ENCODE results near the gene MYEOV. TPM values are rescaled to one million over a fixed set of nuclear protein-coding genes. Genes with fewer than 3 reads are reported as not detected.

MYEOV gene
- total and polyA plus RNA-seq, 5 donors = 0.11 TPM; not detected in 4

- H3K27me3 ChIP-seq (ENCODE audit: control insufficient read depth, insufficient read depth) = no peaks in the 10 kb centered on the region
- ATAC-seq (peak; percentile 5 to 37), DNase-seq (no peak)
- WGBS = 48% methylated on average over 12 of the region's 12 CpGs
- no peak overlapping the region for H3K4me3 ChIP-seq (ENCODE audit: low read length)
- peaks cover 5% of the 10 kb centered on the region for H3K4me1 ChIP-seq (ENCODE audit: control insufficient read depth, insufficient read depth, low read length)
- intact Hi-C loops (cut with DNase I) = no loop called here
- H3K27ac ChIP-seq (ENCODE audit: low read length) = no peak overlapping the region
- H3K9me3 ChIP-seq (ENCODE audit: control insufficient read depth, low read length) = no peaks in the 10 kb centered on the region
Measured at GRCh38 chr11:69277074-69277809, 16.7 kb upstream of the MYEOV start.

GRCh38 chr11:69278091-69278867 is 15.7 kb upstream of the MYEOV start:
- ATAC-seq (peak; percentile 41 to 68), DNase-seq (peak in 2 of 3 donors; percentile 45 to 55)
- H3K9me3 ChIP-seq (ENCODE audit: control insufficient read depth, low read length) = no peaks in the 10 kb centered on the region
- intact Hi-C loops (cut with DNase I) = no loop called here
- H3K27ac ChIP-seq (ENCODE audit: low read length) = no peak overlapping the region
- no peaks in the 10 kb centered on the region for H3K27me3 ChIP-seq (ENCODE audit: control insufficient read depth, insufficient read depth)
- no peak overlapping the region for H3K4me3 ChIP-seq (ENCODE audit: low read length)
- H3K4me1 ChIP-seq (ENCODE audit: control insufficient read depth, insufficient read depth, low read length) = peaks cover 5% of the 10 kb centered on the region
- 80% methylated on average over 12 of the region's 12 CpGs for WGBS

- Histone ChIP-seq H3K27me3 (ENCODE audit: control insufficient read depth, insufficient read depth) (no peaks in the 10 kb centered on the region), H3K27ac (ENCODE audit: low read length) (no peak overlapping the region), H3K9me3 (ENCODE audit: control insufficient read depth, low read length) (no peaks in the 10 kb centered on the region), H3K4me3 (ENCODE audit: low read length) (no peak overlapping the region), H3K4me1 (ENCODE audit: control insufficient read depth, insufficient read depth, low read length) (peaks cover 5% of the 10 kb centered on the region)
- DNase-seq (no peak), ATAC-seq (no peak)
- 86% methylated on average over 2 of the region's 2 CpGs for WGBS
- intact Hi-C loops (cut with DNase I) = loop anchor here in 2 of 4 donors (10.0 kb wide), 2 partner anchors 146 to 166 kb away; no protein-coding TSS in a partner anchor
Measured at GRCh38 chr11:69280451-69280850, 13.5 kb upstream of the MYEOV start.

- no peak overlapping the region for H3K4me3 ChIP-seq (ENCODE audit: low read length)
- H3K9me3 ChIP-seq (ENCODE audit: control insufficient read depth, low read length) = no peaks in the 10 kb centered on the region
- WGBS = 41% methylated on average over 6 of the region's 6 CpGs
- no peak overlapping the region for H3K27ac ChIP-seq (ENCODE audit: low read length)
- H3K4me1 ChIP-seq (ENCODE audit: control insufficient read depth, insufficient read depth, low read length) = peaks cover 5% of the 10 kb centered on the region
- DNase-seq = peak in 2 of 3 donors; percentile 72 to 73
- intact Hi-C loops (cut with DNase I) = loop anchor here in 2 of 4 donors (10.0 kb wide), 2 partner anchors 146 to 166 kb away; no protein-coding TSS in a partner anchor
- H3K27me3 ChIP-seq (ENCODE audit: control insufficient read depth, insufficient read depth) = no peaks in the 10 kb centered on the region
- ATAC-seq = peak; percentile 65 to 85
Measured at GRCh38 chr11:69280994-69281393, 13.0 kb upstream of the MYEOV start.

GRCh38 chr11:69283446-69283845 is 10.5 kb upstream of the MYEOV start:
- intact Hi-C loops (cut with DNase I) = loop anchor here in 2 of 4 donors (10.0 kb wide), 2 partner anchors 149 to 169 kb away; no protein-coding TSS in a partner anchor
- WGBS = 93% methylated on average over 10 of the region's 10 CpGs
- H3K4me1 ChIP-seq (ENCODE audit: control insufficient read depth, insufficient read depth, low read length) = peaks cover 3% of the 10 kb centered on the region
- H3K9me3 ChIP-seq (ENCODE audit: control insufficient read depth, low read length) = no peaks in the 10 kb centered on the region
- ATAC-seq (no peak), DNase-seq (no peak)
- no peaks in the 10 kb centered on the region for H3K27me3 ChIP-seq (ENCODE audit: control insufficient read depth, insufficient read depth)
- no peak overlapping the region for H3K27ac ChIP-seq (ENCODE audit: low read length)
- no peak overlapping the region for H3K4me3 ChIP-seq (ENCODE audit: low read length)

- no peak for ATAC-seq
- Histone ChIP-seq H3K9me3 (ENCODE audit: control insufficient read depth, low read length) (no peaks in the 10 kb centered on the region), H3K27ac (ENCODE audit: low read length) (no peak overlapping the region), H3K4me1 (ENCODE audit: control insufficient read depth, insufficient read depth, low read length) (peaks cover 3% of the 10 kb centered on the region), H3K27me3 (ENCODE audit: control insufficient read depth, insufficient read depth) (no peaks in the 10 kb centered on the region), H3K4me3 (ENCODE audit: low read length) (no peak overlapping the region)
- DNase-seq = no peak
- intact Hi-C loops (cut with DNase I) = loop anchor here in 2 of 4 donors (10.0 kb wide), 2 partner anchors 149 to 169 kb away; no protein-coding TSS in a partner anchor
- 83% methylated on average over 9 of the region's 9 CpGs for WGBS
Measured at GRCh38 chr11:69284081-69284511, 9.9 kb upstream of the MYEOV start.

- 97% methylated on average over 11 of the region's 11 CpGs for WGBS
- DNase-seq = no peak
- intact Hi-C loops (cut with DNase I) = loop anchor here in 2 of 4 donors (10.0 kb wide), 2 partner anchors 150 to 170 kb away; no protein-coding TSS in a partner anchor
Measured at GRCh38 chr11:69285091-69285490, 8.9 kb upstream of the MYEOV start.

GRCh38 chr11:69285766-69286165 is 8.2 kb upstream of the MYEOV start:
- intact Hi-C loops (cut with DNase I) = loop anchor here in 2 of 4 donors (10.0 kb wide), 2 partner anchors 151 to 171 kb away; no protein-coding TSS in a partner anchor
- ATAC-seq (no peak), DNase-seq (no peak)
- H3K27me3 ChIP-seq (ENCODE audit: control insufficient read depth, insufficient read depth) = no peaks in the 10 kb centered on the region
- no peak overlapping the region for H3K4me3 ChIP-seq (ENCODE audit: low read length)
- H3K9me3 ChIP-seq (ENCODE audit: control insufficient read depth, low read length) = no peaks in the 10 kb centered on the region
- no peak overlapping the region for H3K27ac ChIP-seq (ENCODE audit: low read length)
- WGBS = 91% methylated on average over 11 of the region's 11 CpGs
- peaks cover 3% of the 10 kb centered on the region for H3K4me1 ChIP-seq (ENCODE audit: control insufficient read depth, insufficient read depth, low read length)

More at GRCh38 chr11:69285091-69285490, 8.9 kb upstream of the MYEOV start:
- Histone ChIP-seq H3K27me3 (ENCODE audit: control insufficient read depth, insufficient read depth) (no peaks in the 10 kb centered on the region), H3K4me1 (ENCODE audit: control insufficient read depth, insufficient read depth, low read length) (peaks cover 3% of the 10 kb centered on the region), H3K4me3 (ENCODE audit: low read length) (no peak overlapping the region), H3K27ac (ENCODE audit: low read length) (no peak overlapping the region), H3K9me3 (ENCODE audit: control insufficient read depth, low read length) (no peaks in the 10 kb centered on the region)
- ATAC-seq = no peak

GRCh38 chr11:69286374-69287371 is 7.3 kb upstream of the MYEOV start:
- intact Hi-C loops (cut with DNase I) = loop anchor here in 2 of 4 donors (10.0 kb wide), 2 partner anchors 152 to 172 kb away; no protein-coding TSS in a partner anchor
- H3K9me3 ChIP-seq (ENCODE audit: control insufficient read depth, low read length) = no peaks in the 10 kb centered on the region
- no peak for DNase-seq
- no peaks in the 10 kb centered on the region for H3K4me1 ChIP-seq (ENCODE audit: control insufficient read depth, insufficient read depth, low read length)
- no peak overlapping the region for H3K27ac ChIP-seq (ENCODE audit: low read length)
- 63% methylated on average over 38 of the region's 38 CpGs for WGBS
- ATAC-seq = peak; percentile 18 to 28
- H3K27me3 ChIP-seq (ENCODE audit: control insufficient read depth, insufficient read depth) = no peaks in the 10 kb centered on the region
- no peak overlapping the region for H3K4me3 ChIP-seq (ENCODE audit: low read length)

Data from right cardiac atrium (tissue), 5 donors.